Measurements from ENCODE around the gene GAB2.

DNA sequence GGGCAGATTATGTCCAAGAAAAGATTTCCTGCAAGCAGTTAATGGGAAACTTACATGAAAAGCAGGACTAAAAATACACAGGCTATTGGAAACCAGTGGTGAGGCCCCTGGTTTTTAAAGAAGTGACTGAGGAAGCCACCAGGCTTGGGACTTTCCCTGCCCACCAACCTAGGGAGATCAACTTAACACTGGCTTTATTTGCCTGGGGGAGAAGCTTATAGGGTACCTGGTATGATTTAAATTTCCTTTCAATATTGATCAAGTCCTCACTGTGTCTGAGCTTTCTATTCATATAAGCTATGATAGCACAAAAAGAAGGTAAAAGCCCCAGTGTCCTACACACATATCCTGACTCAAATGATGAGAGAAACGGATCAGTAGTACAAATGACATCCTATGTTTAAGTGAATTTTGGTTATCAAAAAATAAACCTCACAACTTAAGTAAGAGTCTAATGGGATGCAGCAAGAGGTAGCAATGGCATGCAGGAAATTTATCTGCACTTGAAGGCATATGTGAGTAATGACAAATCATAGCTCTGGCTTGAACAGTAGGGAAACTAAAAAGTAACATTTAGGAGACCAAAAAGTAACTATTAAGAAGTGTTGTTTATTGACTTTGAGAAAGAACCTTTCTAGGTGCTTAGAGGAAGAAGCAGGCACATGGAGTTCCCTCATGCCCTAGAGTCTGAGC lies 85.3 kb downstream of the GAB2 start:
- TF ChIP-seq TAF1 (IDR thresholded peaks at IDR 0.05; ENCODE audit: borderline replicate concordance, insufficient read depth, low read length), result no peak
- TF ChIP-seq POLR2AphosphoS5 (IDR thresholded peaks at IDR 0.05; ENCODE audit: low read depth, low read length), result no peak
